Measurements from ENCODE around the gene NR1I3.
"Not testable (repeated sequence)": the region's sequence is repeated elsewhere in the genome, so short reads cannot be mapped to it uniquely, and the experiment has no call there.

NR1I3 gene

GRCh38 chr1:161250829-161251228 is 12.8 kb upstream of the NR1I3 start:
- no peak for DNase-seq (ENCODE audit: low spot score)

GRCh38 chr1:161250100-161250499 is 12.1 kb upstream of the NR1I3 start:
- not testable (repeated sequence) for DNase-seq (ENCODE audit: low spot score)

DNA sequence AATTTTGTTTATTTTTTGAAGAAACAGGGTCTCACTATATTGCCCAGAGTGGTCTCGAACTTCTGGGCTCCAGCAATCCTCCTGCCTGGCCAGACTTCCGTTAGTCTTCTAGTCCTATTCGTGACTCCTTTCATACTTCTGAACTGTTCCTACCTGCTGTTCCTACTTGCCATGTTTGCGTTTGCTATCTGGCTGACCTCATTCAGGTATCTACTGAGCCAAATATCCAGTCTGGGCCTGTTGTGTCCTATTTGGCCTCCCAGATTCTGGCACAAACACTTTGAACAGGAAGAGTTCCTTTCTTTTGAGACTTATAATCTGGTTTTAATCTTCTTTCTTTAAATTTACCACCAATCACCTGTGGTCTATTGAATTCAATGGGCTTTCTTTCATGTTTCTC is 6.9 kb upstream of the NR1I3 start:
- no peak for DNase-seq (ENCODE audit: low spot score)

- DNase-seq (ENCODE audit: low spot score) = no peak
These were observed 4.3 kb upstream of the NR1I3 start for GRCh38 chr1:161242313-161242712.

DNA sequence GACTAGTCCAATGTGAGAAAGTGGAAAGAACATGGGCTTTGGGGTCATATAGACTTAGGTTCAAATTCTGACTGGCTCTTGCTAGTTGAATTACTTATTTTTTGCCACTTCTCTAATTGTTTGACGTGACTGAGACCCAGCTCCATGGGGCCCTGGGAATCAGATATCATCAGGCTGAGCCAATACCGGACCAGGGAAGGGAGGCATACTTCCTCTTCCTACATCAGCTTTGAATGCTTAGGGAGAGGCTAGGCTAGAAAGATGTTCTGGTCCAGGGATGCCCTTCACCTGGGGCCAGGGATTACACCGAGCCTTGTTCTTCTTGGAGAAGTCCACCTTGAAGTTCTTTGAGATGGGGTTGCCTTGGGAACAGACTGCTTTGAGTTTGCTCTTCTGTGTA is 3.7 kb upstream of the NR1I3 start:
- no peak for DNase-seq (ENCODE audit: low spot score)

GRCh38 chr1:161235957-161236775 is 1.8 kb downstream of the NR1I3 start:
- no peak for DNase-seq (ENCODE audit: low spot score)

DNA sequence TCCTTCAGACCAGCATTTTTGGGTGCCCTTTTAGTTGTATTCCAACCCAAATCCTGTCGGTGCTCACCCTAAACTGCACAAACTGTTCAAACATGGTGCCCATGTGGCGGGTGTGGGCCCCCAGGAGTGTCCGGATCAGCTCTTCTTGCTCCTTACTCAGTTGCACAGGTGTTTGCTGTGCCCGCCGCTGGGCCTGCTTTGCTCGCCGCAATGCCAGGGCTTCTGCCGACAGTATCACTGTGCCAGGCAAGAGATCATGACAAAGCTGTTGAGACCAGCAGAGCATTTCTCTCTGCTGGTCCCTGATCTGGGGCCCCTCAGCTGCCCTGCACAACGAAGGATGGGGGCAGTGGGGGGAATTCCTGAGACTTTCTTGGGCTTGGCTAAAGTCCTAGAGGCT is 4.9 kb downstream of the NR1I3 start:
- DNase-seq (ENCODE audit: low spot score) = no peak

- no peak for DNase-seq (ENCODE audit: low spot score)
These were observed 7.2 kb downstream of the NR1I3 start for GRCh38 chr1:161230762-161231161.

- DNase-seq (ENCODE audit: low spot score) = no peak
These were observed 8.1 kb downstream of the NR1I3 start for GRCh38 chr1:161229896-161230295.

DNA sequence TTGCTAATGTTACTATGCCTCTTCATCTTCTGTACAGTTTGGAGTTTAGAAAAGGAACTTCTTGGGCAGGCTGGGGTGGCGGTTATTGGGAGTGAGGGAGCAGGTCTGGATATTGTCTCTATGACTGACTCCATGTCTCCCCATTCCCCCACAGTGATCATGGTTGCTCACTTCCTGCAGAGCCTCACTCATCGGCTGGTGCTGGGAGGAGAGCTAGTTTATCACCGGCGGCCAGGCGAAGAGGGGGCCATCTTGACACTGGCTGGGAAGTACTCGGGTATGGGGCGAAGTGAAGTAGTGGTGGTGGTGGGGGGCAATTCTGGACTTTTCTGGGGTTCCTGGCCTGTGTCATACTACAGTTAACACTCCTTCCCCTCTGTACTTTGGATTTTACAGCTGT is 10.0 kb downstream of the NR1I3 start:
- DNase-seq (ENCODE audit: low spot score) = no peak

- DNase-seq (ENCODE audit: low spot score) = peak; percentile 77
These were observed 10.7 kb downstream of the NR1I3 start for GRCh38 chr1:161227196-161227871.

GRCh38 chr1:161226759-161227158 is 11.2 kb downstream of the NR1I3 start:
- no peak for DNase-seq (ENCODE audit: low spot score)

- no peak for DNase-seq (ENCODE audit: low spot score)
These were observed 11.7 kb downstream of the NR1I3 start for GRCh38 chr1:161226320-161226711.

DNA sequence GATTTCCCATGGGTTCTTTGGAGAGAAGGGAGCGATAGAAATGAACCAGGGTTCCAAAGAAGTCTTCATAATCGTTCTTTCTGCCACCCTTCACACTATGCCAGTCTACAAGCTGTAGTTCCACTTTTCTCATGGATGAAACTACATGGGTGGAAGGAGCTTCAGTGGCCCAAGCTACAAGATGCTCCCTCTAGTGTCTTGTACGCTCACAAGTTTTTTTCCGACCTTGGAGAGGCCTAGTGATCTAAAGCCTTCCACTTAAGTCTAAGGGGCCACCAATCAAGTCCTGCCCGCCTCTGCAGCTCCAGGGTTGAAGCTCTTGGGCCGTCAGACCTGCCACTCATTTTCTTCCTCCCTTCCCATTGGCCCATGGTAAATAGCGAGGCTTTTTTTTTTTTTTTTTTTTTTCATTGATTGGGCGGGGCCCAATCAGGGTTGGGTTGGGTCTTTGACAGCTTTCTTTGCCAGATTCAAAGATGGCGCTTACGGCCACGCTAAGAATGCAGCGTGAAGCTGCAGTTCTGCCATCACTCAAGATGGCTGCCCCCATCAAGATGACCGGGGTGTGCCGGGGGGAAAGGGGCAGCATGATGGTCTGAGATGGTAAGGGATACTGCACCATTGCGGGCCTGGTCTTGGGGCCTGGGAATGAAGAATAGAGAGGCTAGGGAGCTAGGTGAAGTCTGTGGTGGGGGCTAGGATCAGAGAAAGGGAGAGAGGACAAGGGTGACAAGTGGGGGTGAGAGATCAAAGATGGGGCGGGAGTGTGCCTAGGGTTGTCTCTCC is 12.3 kb downstream of the NR1I3 start, which contains the start of gene TOMM40L:
TOMM40L (plus strand) TSS at position 527 of the 786 bp plus-strand sequence. CDS start 430 bp downstream, outside the sequence.
- peak; percentile 100 for DNase-seq (ENCODE audit: low spot score)

GRCh38 chr1:161225178-161225533 is 12.8 kb downstream of the NR1I3 start:
- no peak for DNase-seq (ENCODE audit: low spot score)

DNA sequence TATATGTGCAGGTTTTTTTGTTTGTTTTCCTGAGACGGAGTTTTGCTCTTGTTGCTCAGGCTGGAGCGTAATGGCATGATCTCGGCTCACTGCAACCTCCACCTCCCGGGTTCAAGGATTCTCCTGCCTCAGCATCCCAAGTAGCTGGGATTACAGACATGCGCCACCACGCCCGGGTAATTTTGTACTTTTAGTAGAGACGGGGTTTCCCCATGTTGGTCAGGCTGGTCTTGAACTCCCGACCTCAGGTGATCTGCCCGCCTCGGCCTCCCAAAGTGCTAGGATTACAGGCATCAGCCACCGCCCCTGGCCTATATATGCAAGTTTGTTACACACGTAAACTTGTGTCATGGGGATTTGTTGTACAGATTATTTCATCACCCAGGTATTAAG is 13.3 kb downstream of the NR1I3 start:
- not testable (repeated sequence) for DNase-seq (ENCODE audit: low spot score)

GRCh38 chr1:161223805-161224694 is 14.0 kb downstream of the NR1I3 start:
- no peak for DNase-seq (ENCODE audit: low spot score)

DNA sequence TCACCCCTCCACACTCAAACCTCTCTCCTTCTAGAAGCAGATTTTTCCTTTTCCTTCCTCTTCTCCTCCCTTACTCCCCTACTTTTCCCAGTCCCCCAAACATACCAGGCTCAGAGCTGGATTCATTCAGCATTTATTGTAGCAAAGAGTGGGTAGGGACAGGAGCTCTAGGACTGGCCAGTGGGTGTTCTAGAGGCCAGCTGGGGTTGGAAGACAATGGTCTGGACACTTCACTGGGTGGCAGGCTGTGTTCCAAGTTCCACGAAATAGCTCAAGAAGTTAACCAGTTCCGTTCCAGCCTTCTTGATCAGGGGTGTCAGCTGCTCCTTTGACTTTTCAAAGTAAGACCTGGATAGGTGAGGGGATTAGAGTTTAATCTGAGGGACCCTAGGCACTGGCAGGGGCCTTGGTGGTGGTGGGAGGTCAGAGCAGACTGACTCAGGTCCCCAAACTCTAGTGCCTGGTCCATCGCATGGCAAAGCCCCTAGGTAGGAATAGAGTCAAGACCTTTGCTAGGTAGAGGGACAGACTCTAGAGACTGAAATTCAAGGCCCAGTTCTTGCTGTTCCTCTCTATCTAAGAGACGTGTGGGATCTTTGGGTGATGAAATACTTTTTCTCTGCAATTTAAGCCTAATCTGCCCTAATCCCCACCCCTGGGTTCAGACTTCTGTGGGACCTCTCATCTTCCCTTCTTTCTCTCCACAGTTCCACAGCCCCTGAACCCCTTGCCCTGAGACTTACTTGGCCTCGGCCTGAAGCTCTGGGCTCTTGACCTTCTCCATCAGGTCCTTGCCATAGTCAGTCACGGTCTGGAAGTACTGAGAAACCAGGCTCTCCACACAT is 15.6 kb downstream of the NR1I3 start:
- no peak for DNase-seq (ENCODE audit: low spot score)

DNA sequence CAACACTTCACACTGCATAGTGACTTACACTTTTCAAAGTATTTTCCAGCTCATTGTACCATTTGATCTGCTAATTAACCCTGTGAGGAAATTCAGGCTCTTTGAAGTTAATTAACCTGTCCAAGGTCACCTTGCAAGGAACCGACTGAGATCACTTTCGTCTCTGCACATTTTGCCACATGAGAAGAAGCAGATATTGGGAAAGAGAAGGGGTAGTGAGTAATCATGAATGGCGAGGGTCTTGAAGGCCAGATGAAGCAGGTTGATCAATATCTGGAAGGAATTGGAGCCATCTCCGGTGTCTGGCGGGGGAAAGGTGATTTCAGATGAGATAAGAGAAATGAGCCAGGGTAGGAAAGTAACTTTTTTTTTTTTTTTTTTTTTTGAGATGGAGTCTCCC is 18.0 kb downstream of the NR1I3 start:
- DNase-seq (ENCODE audit: low spot score) = peak; percentile 60
